GM19239 (cell line): ENCODE data around the gene GPR141.

ENCODE experiments used
- DNase-seq: peaks from one replicate; pipeline ENCODE4 v3.0.0; 2011; ENCODE audit warnings: low spot score; ENCODE audit not compliant: insufficient read length
- FAIRE-seq: peaks from 2 replicates; lab custom pipeline; 2011; peaks lifted over from hg19 to GRCh38; lab: Jason Lieb, UNC

The GPR141 gene

DNA sequence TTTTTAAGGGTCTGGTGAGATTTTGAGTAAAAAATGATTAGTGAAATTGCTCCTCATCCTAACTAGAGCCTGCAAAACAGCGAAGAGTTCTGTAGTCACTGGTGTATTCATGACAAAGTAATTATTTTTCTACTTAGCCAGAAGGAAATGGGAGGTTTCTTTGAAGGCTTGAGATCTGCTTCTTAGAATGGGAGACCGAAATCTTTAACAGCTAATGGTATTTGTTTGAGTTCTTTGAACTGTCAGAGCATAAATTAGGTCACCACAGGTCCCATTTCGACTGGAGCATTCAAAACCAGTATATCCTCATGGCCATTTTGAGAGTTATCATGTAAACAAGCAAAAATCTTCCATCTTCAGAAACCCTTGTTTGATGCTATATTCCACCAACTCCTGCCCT lies 87.8 kb downstream of the GPR141 start:
- DNase-seq (no peak), FAIRE-seq (no peak)

DNA sequence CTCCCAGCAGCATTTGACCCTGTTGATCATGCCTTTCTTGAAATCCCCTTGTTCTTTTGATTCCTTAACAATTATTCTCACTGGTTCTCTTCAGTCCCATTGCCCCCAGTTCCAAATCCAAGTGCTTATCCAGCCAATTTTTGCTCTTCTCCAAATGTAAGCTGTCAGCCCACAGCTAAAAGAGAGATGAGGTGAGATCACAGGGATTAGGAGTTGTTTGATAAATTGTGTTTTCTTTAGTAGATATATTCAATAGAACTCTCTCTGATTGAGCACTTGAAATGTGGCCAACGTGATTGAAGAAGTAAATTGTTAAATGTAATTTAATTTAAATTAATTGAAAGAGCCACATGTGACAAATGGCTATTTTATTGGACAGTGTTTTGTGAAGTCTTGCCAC lies 88.2 kb downstream of the GPR141 start:
- FAIRE-seq (no peak), DNase-seq (no peak)

DNA sequence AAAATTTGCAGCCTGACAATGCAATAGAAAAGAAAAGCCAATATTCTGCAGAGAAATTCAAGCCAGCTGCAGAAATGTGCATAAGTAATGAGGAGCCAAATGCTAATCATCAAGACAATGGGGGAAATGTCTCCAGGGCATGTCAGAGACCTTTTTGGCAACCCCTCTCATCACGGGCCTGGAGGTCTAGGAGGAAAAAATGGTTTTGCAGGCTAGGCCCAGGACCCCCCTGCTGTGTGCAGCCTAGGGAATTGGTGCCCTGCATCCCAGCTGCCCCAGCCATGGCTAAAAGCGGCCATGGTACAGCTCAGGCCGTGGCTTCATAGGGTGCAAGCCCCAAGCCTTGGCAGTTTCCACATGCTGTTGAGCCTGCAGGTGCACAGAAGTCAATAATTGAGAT lies 92.4 kb downstream of the GPR141 start:
- DNase-seq, result no peak
- FAIRE-seq, result no peak

DNA sequence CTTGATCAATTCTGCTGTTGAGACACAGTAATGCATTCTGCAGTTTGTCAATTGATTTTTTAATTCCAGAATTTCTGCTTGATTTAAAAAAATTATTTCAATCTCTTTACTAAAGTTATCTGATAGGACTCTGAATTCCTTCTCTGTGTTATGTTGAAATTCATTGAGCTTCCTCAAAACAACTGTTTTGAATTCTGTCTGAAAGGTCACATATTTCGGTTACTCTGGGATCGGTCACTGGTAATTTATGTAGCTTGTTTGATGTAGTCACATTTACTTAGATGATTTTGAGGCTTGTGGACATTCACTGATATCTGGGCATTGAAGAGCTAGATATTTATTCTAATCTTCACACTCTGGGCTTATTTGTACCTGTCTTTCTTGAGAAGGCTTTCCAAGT lies 97.6 kb downstream of the GPR141 start:
- DNase-seq (no peak), FAIRE-seq (no peak)

DNA sequence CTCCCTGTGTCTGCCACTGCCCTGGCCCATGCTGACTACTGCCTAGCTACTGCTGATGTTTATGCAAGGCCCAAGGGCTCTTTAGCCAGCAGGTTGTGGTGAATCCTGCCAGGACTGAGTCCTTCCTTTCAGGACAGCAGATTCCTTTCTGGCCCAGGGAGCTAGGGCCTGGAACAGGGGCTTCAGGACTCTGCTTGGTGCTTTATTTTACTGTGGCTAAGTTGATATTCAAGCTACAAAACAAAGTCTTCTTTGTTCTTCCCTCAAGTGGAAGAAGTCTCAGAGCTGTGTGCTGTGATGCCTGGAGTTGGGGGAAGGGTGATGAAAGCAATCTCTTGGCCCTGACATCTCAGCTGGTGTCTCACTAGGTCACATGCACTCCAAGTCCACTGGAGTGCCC lies 98.6 kb downstream of the GPR141 start:
- DNase-seq (no peak), FAIRE-seq (no peak)

DNA sequence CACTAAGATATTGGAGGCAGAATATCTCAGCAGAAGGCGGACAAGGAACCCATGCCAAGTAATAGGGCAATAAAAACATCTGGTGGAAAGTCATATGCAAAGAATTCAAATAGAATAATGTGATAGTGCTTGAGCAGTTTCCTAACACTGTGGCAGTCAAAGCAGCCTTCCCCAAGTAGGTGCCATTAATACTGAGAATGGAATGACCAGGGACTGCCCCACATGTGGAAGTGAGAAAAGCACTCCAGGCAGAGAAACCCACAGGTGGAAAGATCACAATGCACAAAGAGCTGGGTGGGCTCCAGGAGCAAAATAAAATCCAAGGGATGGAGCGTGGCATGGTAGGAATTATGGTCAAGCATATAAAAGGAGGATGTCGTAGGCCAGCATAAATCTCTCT lies 100.4 kb downstream of the GPR141 start:
- DNase-seq (no peak), FAIRE-seq (peak; percentile 91)

DNA sequence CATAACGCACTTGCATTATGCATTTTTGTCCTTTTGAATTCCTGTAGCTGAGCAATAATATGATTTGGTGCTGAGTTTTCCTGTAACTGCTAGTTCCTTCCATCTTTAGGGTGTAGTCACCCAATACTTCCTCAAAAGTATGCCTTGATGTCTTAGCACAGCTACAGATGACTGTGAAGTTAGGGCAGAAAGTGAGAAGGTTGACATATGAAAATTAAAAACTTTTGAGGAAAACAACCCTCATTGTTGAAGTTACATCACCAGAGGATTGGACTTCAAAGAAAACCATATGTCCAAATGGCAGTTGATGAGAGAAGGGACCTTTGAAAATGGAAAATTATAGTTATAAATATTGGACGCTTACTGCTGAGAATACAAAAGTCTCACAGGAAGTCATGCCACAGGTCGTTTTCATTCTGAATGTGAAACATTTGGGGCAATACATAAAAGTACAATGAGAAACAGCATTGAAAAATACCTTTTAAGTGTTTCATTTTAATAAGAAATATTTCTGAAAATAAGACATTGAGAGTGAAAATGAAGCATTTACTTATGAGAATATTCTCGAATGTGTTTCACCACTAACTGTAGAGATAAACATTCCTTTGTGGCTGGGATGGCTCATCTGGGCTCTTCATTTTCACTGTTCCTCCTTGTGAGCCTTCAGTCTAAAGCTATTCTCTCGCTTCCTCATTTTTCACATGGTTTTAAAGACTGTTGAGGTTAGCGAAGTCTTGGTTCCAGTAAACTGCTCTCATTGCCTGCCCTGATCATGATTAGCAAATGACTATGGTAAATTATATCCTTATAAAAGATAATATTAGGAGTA lies 103.4 kb downstream of the GPR141 start:
- peak; percentile 40 for DNase-seq
- peak; percentile 98 for FAIRE-seq
